HL-60 (cell line): Measurements from ENCODE around the gene SLC12A3.

ENCODE experiments used
- POLR2AphosphoS5 ChIP-seq: IDR thresholded peaks from 2 replicates; pipeline ENCODE4 v1.6.1; 2012; ENCODE audit warnings: low read depth
- TF ChIP-seq, protein P1 (sequence below): IDR thresholded peaks from one replicate; pipeline ENCODE4 v1.5.1; 2011; ENCODE audit warnings: low read length, control low read depth, inconsistent platforms; ENCODE audit not compliant: insufficient read depth

DNA sequence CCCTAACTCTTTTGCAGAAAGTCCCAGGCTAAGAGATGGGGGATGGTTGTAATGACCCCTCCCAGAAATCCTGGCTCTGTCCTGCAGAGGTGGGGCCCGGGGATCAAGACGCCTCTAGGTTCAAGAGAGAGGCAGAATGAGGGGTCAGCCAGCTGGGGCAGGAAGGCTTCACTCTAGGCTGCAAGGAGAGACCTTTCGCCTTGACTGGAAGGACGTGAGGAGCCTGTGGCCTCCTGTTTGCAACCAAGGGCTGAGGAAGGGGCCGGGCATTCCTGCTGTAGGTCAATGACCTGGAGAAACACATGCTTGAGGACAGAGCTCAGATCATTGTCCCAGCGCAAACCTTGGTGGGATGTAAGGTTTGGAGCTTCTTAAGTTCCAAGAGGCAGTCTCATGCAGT lies 88.0 kb downstream of the SLC12A3 start:
- TF ChIP-seq, protein P1, sequence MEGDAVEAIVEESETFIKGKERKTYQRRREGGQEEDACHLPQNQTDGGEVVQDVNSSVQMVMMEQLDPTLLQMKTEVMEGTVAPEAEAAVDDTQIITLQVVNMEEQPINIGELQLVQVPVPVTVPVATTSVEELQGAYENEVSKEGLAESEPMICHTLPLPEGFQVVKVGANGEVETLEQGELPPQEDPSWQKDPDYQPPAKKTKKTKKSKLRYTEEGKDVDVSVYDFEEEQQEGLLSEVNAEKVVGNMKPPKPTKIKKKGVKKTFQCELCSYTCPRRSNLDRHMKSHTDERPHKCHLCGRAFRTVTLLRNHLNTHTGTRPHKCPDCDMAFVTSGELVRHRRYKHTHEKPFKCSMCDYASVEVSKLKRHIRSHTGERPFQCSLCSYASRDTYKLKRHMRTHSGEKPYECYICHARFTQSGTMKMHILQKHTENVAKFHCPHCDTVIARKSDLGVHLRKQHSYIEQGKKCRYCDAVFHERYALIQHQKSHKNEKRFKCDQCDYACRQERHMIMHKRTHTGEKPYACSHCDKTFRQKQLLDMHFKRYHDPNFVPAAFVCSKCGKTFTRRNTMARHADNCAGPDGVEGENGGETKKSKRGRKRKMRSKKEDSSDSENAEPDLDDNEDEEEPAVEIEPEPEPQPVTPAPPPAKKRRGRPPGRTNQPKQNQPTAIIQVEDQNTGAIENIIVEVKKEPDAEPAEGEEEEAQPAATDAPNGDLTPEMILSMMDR = no peak
- TF ChIP-seq POLR2AphosphoS5 = no peak
